ENCODE data around the gene BOK. TPM values are rescaled to one million over a fixed set of nuclear protein-coding genes. Genes with fewer than 3 reads are reported as not detected.

BOK gene
- total RNA-seq, 1 experiment from 2014 or later = 33.9 TPM

- Histone ChIP-seq H4K8ac (replicated peaks; ENCODE audit: insufficient read length, low read depth, low read length) (no peak overlapping the region), H3K79me1 (ENCODE audit: insufficient read depth, low read depth, low read length, poor library complexity, severe bottlenecking) (no peaks in the 10 kb centered on the region), H3K4ac (ENCODE audit: low read depth, low read length) (no peak overlapping the region), H3K27me3 (ENCODE audit: insufficient read depth, low read length) (no peaks in the 10 kb centered on the region), H3K14ac (ENCODE audit: insufficient read depth, low read length) (no peak overlapping the region; the same call in 1 of the 2 replicates), H3T11ph (ENCODE audit: low read length) (no peak overlapping the region), H3K79me2 (ENCODE audit: insufficient read depth, low read length) (no peaks in the 10 kb centered on the region), H2BK120ac (ENCODE audit: low read depth, low read length, poor library complexity, severe bottlenecking) (no peak overlapping the region), H3K27ac (ENCODE audit: insufficient read length, low read depth, low read length) (no peak overlapping the region), H3K23ac (ENCODE audit: insufficient read length, low read depth, low read length) (no peak overlapping the region), H3K9ac (ENCODE audit: extremely low read depth, insufficient read length, low read length) (no peak overlapping the region), H3K9me3 (ENCODE audit: control insufficient read depth, low read depth, low read length) (no peaks in the 10 kb centered on the region), H2BK12ac (ENCODE audit: insufficient read length, low read depth, low read length) (no peak overlapping the region), H2AK5ac (ENCODE audit: insufficient read length, low read length) (no peak overlapping the region), H3K56ac (ENCODE audit: insufficient read length, low read depth, low read length) (no peak overlapping the region), H3K23me2 (ENCODE audit: insufficient read length, low read depth, low read length, poor library complexity, severe bottlenecking) (no peaks in the 10 kb centered on the region), H2BK5ac (ENCODE audit: insufficient read length, low read length) (no peak overlapping the region), H4K91ac (ENCODE audit: insufficient read length, low read depth, low read length) (no peak overlapping the region), H2BK15ac (ENCODE audit: low read depth, low read length) (no peak overlapping the region), H4K20me1 (ENCODE audit: control insufficient read depth, insufficient read depth, insufficient read length) (peaks cover 3% of the 10 kb centered on the region), H3K18ac (ENCODE audit: insufficient read length, low read depth, low read length) (no peak overlapping the region), H3K4me1 (ENCODE audit: insufficient read depth, low read length) (no peaks in the 10 kb centered on the region), H3K4me2 (ENCODE audit: insufficient read depth, insufficient read length, low read length) (no peak overlapping the region), H2BK20ac (ENCODE audit: low read depth, low read length, poor library complexity, severe bottlenecking) (no peak overlapping the region), H2AFZ (ENCODE audit: low read length) (no peak overlapping the region), H4K5ac (ENCODE audit: insufficient read length, low read depth, low read length) (no peak overlapping the region)
- Mint-ChIP-seq H3K4me3 (no peak overlapping the region), H3K27me3 (ENCODE audit: low read depth) (no peaks in the 10 kb centered on the region; the same call in 1 of the 2 replicates), H3K4me1 (peaks cover 14% of the 10 kb centered on the region in 2 experiments), H3K36me3 (ENCODE audit: insufficient read depth in 1 of 3, low read depth in 3 of 3) (peaks cover 21 to 33% (median 23%) of the 10 kb centered on the region in 3 experiments), H3K27ac (no peak overlapping the region), H3K9me3 (peaks cover 2 to 9% of the 10 kb centered on the region in 2 experiments; a peak in 2 of 5 replicates)
- TF ChIP-seq CTCF (conservative IDR thresholded peaks at IDR 0.05) = peak; percentile 29; the same call in 1 of the 3 replicates
- peak; percentile 45 for DNase-seq
- WGBS (ENCODE audit: extremely low coverage, insufficient read length, low lambda C conversion rate) = no CpG with 5 or more reads among the region's 14 CpGs
These were observed 17.7 kb downstream of the BOK start for GRCh38 chr2:241576293-241576654.
